Stimulated activated CD8-positive, alpha-beta memory T cell treated with anti-CD3 and anti-CD28 coated beads, Interleukin-4, amount 100 ng/mL, for 24 hours (primary cell): ENCODE results near the gene LHFPL3.
"Not testable (repeated sequence)": the region's sequence is repeated elsewhere in the genome, so short reads cannot be mapped to it uniquely, and the experiment has no call there.

Experiments used
- DNase-seq: peaks from one replicate; pipeline ENCODE4 v3.0.0-alpha.2; 2020; ENCODE audit warnings: low read depth

The LHFPL3 gene

DNA sequence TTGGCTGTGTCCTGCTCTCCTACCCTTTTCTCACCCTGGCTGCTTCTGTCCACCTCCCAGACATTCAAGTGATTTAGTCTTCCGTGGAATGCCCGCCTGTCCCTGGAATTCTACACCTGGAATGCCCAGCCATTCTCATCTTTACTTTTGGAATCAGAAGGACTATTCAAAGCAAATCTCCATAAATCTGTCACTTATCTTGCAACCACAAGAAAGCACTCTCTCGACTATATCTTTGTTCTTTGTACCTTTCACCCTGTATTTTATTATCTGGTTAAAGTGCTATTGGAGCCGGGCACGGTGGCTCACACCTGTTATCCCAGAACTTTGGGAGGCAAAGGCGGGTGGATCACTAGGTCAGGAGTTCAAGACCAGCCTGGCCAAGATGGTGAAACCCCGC lies 606.3 kb downstream of the LHFPL3 start:
- DNase-seq, result no peak

DNA sequence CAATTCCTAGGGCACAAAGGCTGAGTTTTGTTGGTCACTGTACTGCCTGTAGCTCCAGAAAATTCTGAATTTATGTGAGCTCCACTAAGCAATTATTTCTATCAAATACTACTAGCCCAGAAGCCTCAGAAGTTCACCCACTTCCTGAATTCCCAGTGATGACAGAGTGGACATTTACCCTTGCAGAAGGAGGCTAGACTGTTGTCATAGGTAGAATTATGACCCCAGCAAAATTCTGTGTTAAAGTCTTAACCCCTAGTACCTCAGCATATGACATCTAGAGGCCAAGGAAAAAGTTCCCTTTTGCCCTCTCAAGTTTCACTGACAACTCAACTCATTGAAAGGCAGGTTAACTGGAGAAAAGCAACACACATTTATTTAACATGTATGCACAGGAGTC lies 606.9 kb downstream of the LHFPL3 start:
- DNase-seq, result no peak

DNA sequence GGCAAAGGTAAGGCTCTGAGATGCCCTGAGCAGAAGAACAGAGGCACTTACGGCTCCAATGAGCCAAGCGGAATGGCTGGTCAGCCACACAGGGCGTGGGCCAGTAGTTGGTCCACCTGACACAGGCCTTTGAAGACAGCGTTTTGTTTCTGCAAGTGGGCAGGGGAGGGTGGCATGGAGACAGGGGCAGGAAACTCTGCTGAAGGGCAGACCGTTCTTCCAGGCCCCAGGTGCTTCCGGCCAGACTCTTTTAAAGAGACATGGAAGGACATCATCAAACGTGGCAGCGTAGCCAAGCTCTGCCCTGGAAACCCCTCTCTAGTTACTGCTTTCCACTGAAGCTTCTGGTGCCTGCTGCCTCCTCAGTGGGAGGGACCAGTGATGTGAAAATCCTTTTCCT lies 608.1 kb downstream of the LHFPL3 start:
- DNase-seq, result no peak

DNA sequence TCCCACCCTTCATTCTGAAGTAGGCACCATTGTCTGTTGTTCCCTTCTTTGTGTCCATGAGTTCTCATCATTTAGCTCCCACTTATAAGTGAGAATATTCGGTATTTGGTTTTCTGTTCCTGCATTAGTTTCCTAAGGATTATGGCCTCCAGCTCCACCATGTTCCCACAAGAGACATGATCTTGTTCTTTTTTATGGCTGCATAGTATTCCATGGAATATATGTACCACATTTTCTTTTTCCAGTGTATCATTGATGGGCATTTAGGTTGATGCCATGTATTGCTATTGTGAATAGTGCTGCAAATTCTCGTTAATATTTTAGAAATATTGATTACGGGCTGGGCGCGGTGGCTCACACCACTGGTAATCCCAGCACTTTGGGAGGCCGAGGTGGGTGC lies 609.1 kb downstream of the LHFPL3 start:
- DNase-seq, result not testable (repeated sequence)

DNA sequence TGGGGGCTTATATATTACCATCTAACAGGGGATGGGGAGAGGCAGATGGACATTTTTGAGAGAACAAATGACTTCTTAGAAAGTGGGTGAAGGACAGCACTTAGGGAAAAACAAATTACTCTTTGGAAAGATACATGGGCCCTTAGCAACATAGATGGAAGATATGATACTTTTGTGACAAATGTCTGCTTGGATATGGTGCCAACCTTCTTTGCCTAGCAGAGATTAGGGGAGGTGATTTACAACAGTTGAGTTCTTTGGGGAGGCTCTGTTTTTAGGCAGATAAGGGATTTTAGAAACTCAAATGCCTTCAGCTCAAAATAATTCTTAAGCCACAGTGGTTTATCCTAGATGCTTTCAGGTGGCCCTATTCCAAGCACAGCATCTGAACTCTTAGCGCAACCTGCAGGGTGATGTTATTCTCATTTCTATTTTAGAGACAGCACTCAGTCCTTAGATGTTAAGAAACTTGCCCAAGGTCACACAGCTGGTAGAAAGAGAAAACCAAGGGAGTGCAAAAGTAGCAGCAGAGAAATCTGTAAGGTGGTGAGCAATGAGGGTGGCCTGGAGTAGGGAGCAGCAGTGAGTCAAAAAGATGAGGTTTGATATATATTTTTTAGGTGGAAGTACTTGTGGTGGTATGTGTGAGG lies 610.5 kb downstream of the LHFPL3 start:
- no peak for DNase-seq

DNA sequence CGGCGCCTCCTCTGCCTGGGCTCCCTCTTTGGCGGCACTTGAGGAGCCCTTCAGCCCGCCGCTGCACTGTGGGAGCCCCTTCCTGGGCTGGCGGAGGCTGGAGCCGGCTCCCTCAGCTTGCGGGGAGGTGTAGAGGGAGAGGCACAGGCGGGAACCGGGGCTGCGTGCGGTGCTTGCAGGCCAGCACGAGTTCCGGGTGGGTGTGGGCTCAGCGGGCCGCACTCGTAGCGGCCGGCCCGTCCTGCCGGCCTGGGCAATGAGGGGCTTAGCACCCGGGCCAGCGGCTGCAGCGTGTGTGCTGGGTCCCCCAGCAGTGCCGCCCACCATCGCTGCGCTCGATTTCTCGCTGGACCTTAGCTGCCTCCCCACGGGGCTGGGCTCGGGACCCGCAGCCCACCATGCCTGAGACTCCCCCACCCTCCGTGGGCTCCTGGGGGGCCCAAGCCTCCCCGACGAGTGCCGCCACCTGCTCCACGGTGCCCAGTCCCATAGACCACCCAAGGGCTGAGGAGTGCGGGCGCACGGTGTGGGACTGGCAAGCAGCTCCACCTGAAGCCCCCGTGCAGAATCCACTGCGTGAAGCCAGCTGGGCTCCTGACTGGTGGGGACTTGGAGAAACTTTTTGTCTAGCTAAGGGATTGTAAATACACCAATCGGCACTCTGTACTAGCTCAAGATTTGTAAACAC lies 611.8 kb downstream of the LHFPL3 start:
- DNase-seq, result no peak

DNA sequence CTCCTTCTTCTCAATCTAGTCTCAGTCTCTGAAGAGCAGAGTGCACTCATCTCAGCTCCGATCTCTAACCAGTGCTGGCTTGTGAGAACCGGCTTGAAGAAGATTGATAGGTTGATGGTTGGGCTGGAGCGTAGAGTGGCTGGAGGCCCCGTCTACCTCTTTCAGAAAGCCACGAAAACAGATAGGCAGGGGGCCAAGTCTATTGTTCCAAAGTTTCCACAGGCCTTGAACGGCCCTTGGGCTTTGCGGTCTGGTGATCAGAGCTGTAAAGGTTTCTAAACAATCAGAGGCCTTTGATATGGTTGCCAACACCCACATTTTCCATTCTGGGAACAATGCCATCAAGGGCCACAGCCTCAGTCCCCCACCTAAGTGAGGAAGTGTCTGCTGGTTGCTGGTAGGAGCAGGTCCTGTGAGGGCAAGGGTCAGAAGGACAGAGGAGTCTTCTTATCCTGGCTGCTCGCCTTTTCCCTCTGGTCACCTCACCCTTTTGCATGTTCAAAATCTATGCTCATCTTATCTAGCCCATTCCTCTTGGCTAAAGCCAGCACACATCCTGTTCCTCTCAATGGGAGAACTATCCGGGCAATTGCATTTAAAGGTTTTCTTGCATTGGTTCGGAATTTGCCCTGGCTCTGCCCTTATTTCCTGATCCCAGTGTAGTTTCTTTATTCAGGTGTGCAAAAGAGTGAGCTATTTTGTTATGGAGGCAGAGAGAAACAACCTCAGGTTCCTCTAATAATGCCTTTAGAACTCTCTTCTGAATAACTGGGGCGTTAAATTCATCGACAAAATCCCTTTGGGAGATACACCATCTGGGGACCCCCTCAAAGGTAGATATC lies 615.3 kb downstream of the LHFPL3 start:
- peak; percentile 52 for DNase-seq

DNA sequence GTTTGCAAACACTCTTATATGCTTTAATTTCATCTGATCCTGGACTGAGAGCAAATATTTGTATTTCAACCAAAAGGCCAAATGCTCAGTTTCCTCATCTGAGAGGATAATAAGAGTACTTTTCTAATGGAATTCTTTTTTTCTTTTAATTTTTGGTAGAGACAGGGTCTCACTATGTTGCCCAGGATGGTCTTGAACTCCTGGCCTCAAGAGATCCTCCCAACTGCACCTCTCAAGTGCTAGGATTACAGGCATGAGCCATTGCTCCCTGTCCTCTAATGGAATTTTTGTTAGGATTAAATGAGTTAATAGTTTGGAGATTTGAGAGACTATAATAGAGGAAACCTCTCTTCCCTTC lies 617.2 kb downstream of the LHFPL3 start:
- DNase-seq, result no peak

DNA sequence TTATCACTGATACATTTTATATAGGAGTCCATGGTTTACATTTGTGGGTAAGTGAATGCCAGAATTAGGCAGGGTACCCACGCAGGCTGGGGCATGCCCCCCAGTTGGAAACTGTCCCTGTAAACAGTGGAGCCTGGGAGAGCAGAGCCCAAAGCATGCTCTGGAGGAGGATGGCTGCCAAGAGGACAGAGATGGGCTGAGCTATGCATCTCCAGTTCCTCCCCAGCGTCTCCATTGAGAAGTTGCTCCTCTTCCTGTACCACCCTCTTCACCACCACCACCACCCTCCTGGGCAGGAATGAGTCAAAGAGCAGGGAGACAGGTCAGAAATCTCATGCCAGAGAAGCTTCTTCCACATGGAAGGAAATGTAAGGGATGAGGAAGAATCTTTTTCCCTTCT lies 617.9 kb downstream of the LHFPL3 start:
- no peak for DNase-seq

DNA sequence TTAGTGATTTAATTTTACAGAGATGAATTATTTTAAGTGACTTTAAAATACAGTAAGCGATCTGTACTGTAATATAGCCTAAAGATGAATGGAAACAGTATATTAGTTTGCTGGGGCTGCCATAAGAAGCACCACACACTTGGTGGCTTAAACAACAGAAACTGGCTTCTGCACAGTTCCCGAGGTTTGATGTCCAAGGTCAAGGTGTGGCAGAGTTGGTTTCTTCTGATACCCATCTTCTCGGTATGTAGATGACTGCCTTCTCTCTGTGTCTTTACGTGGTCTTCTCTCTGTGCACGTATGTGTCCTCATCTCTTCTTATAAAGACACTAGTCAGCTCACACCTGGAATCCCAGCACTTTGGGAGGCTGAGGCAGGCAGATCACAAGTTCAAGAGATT lies 621.6 kb downstream of the LHFPL3 start:
- DNase-seq, result no peak

DNA sequence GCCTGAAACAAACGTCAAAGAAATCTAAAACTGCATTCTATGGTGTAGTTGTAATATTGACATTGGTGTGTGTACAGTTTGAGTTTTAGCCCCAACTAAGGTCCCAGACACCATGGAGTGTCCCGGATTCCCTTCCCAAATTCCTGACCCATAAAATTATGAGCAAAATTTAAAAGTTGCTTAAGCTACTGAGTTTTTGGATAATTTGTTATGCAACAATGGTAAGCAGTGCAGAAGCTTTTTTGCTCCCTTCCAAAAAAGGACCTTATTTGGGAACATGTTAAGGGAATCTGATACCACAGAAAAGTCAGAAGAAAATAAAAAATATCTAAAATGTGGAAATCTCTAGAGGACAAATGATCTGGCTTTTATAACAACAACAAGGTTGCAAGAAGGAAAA lies 622.4 kb downstream of the LHFPL3 start:
- no peak for DNase-seq

DNA sequence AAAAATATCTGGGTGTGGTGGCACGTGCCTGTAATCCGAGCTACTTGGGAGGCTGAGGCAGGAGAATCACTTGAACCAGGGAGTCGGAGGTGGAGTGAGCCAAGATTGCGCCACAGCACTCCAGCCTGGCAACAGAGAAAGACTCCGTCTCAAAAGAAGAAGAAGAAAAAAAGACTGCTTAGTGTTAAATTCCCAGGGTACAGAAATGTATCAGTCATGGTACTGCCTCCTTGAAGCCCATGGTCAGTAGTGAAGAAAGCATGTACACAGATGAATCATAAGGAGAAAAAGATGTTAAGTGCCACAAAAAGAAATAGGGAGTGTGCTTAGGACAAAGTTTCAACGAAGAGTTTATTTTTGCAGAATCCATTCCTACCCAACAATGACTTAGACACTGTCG lies 623.1 kb downstream of the LHFPL3 start:
- DNase-seq, result no peak

DNA sequence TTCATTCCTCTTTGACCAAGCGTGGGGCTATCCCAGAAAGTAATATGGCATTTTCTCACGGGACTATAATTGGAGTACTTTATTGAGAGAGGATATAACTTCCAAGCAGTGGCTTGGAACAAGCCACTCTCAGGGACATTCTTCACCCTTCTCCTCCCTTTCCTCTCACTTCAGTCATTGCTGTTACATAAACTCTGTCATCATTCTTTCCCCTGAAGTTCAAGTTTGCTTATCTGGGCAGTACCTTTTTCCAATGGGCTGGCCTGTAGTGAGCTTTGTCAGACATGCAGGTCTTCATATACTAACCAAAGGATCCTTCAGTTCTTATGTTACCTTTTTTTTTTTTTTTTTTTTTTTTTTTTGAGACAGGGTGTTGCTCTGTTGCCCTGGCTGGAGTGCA lies 626.9 kb downstream of the LHFPL3 start:
- no peak for DNase-seq
